Adrenal gland (tissue), 12 donors: ENCODE results near the gene FARP1. TPM values are rescaled to one million over a fixed set of nuclear protein-coding genes. Genes with fewer than 3 reads are reported as not detected.

Experiments
- DNase-seq, 7 donors: peaks; one replicate each; pipeline ENCODE4 v3.0.0-alpha.2; 2019 to 2020
- H3K27ac ChIP-seq, 5 donors: fragments of 200-600 bp; sonication (generic) in 4 of 5; 1 replicate in 3 of 5; 2 replicates in 2 of 5; pipeline versions ENCODE4 v1.5.1 to v1.8.0; 2016 to 2020; ENCODE audit warnings: mild to moderate bottlenecking in 1 of 5
- H3K27me3 ChIP-seq: fragments of 200-600 bp; 2 replicates; pipeline ENCODE4 v1.8.0; 2021
- H3K36me3 ChIP-seq, 2 donors: fragments of 200-600 bp; replicated peaks in 1 of 2; 1 replicate in 1 of 2; 2 replicates in 1 of 2; pipeline versions ENCODE4 v1.5.1 to v1.8.0; 2018 to 2022
- H3K4me1 ChIP-seq, 2 donors: fragments of 200-600 bp; replicated peaks in 1 of 2; 1 replicate in 1 of 2; 2 replicates in 1 of 2; pipeline versions ENCODE4 v1.5.1 to v1.8.0; 2018 to 2021
- H3K4me3 ChIP-seq, 4 donors: fragments of 200-600 bp; sonication (generic) in 3 of 4; one replicate each; pipeline ENCODE4 v1.5.1; 2016 to 2018
- H3K9me3 ChIP-seq, 3 donors: fragments of 200-600 bp; sonication (generic) in 1 of 3; replicated peaks in 1 of 3; 1 replicate in 2 of 3; 2 replicates in 1 of 3; pipeline versions ENCODE4 v1.5.1 to v1.8.0; 2016 to 2021
- CTCF ChIP-seq, 6 experiments: fragments of 450-650 bp in 4 of 6; fragments of 200-600 bp in 2 of 6; sonication (generic) in 1 of 6; IDR thresholded peaks; 1 replicate in 5 of 6; 2 replicates in 1 of 6; pipeline versions ENCODE4 v1.5.1 to v1.8.0; 2016 to 2021; ENCODE audit warnings: antibody characterized with exemption in 6 of 6, mild to moderate bottlenecking in 2 of 6, moderate library complexity in 1 of 6
- POLR2A ChIP-seq, 2 donors: fragments of 450-650 bp; IDR thresholded peaks; one replicate each; pipeline ENCODE4 v1.6.1; 2017; ENCODE audit warnings: antibody characterized with exemption in 2 of 2, mild to moderate bottlenecking in 2 of 2, moderate library complexity in 1 of 2
- WGBS, 4 donors: extraction: QIAGEN DNeasy Blood & Tissue Kit in 2 of 4; methylation state at CpG; one replicate each; pipeline versions ENCODE4 v1.1.5 to v1.1.7; 2013 to 2017; 5-methylcytosine and 5-hydroxymethylcytosine counted together
- intact Hi-C, 2 donors: fragments of 100-400 bp; cut with DNase I; formaldehyde crosslinking; loops; one replicate each; pipeline versions ENCODE4 v1.14.1 to v1.15.0; 2022 to 2023
- polyA plus RNA-seq, 3 donors: library from polyadenylated mRNA; stranded (reverse); fragments of 200-250 nt in 2 of 3; fragments of 350-450 nt in 1 of 3; fragmentation: Illumina TruSeq in 1 of 3; extraction: RNeasy Lipid Tissue Mini Kit (QIAGEN cat#74804) in 1 of 3; gene quantifications; one replicate each; pipeline ENCODE4 v1.2.3, GENCODE V29; 2013 to 2014
- total RNA-seq, 9 donors: library from RNA; depleted of rRNA in 4 of 9; stranded (reverse); fragments of >200 nt in 4 of 9; fragments of 120-200 nt in 1 of 9; fragmentation: NEBNext Ultra II Directional in 1 of 9; extraction: Animal tissue kit (Norgen Biotek cat#: 25700) in 1 of 9; gene quantifications; one replicate each; pipeline versions ENCODE4 v1.1.0 to v1.2.4, GENCODE V29; 2013 to 2023
- donor health status: healthy with polysubstance abuse.
- donor health status: Bipolar disorder and iron deficiency.
- donor health status: DM: yes; HTN: yes; CAD: no.
- donor health status: DM: no; HTN: no; CAD: no.
- donor health status: DM: no; HTN: no; CAD: no.
- donor health status: DM: yes; HTN: yes; CAD: no.

The FARP1 gene
- total and polyA plus RNA-seq, 12 donors, result 27.1 to 304 (median 71.6) TPM

- intact Hi-C loops, result no loop called here
- no peak for DNase-seq
- H3K4me1 ChIP-seq, result peaks cover 0 to 31% of the 10 kb centered on the region in 2 donors
- no peak for TF ChIP-seq CTCF (IDR thresholded peaks at IDR 0.05)
- TF ChIP-seq POLR2A (IDR thresholded peaks at IDR 0.05), result no peak
- no peaks in the 10 kb centered on the region for H3K9me3 ChIP-seq
- no peak overlapping the region for H3K27ac ChIP-seq
- 88 to 92% (median 92%) methylated on average over 6 of the region's 6 CpGs for WGBS, 4 donors
- H3K36me3 ChIP-seq, result no peaks in the 10 kb centered on the region
- H3K27me3 ChIP-seq, result no peaks in the 10 kb centered on the region
- no peak overlapping the region for H3K4me3 ChIP-seq
Measured at GRCh38 chr13:98278068-98278724, 135.3 kb downstream of the FARP1 start.

GRCh38 chr13:98279473-98280175 is 136.7 kb downstream of the FARP1 start:
- no peak for DNase-seq
- WGBS, 4 donors, result 80 to 84% (median 84%) methylated on average over 12 to 13 of the region's 13 CpGs
- intact Hi-C loops, result no loop called here
- Histone ChIP-seq H3K9me3 (no peaks in the 10 kb centered on the region), H3K4me1 (peaks cover 0 to 17% of the 10 kb centered on the region in 2 donors), H3K36me3 (no peaks in the 10 kb centered on the region), H3K4me3 (no peak overlapping the region), H3K27me3 (no peaks in the 10 kb centered on the region), H3K27ac (peak overlapping the region in 1 of 5 donors; percentile 7)
- TF ChIP-seq POLR2A (IDR thresholded peaks at IDR 0.05), result no peak
- no peak for TF ChIP-seq CTCF (IDR thresholded peaks at IDR 0.05)

GRCh38 chr13:98280176-98280510 is 137.2 kb downstream of the FARP1 start:
- no peaks in the 10 kb centered on the region for H3K9me3 ChIP-seq
- H3K4me3 ChIP-seq, result no peak overlapping the region
- TF ChIP-seq POLR2A (IDR thresholded peaks at IDR 0.05), result no peak
- TF ChIP-seq CTCF (IDR thresholded peaks at IDR 0.05), result no peak
- H3K27me3 ChIP-seq, result no peaks in the 10 kb centered on the region
- WGBS, 4 donors, result 61 to 78% (median 62%) methylated on average over 7 to 10 of the region's 10 CpGs
- H3K36me3 ChIP-seq, result no peaks in the 10 kb centered on the region
- DNase-seq, result no peak
- H3K4me1 ChIP-seq, result peaks cover 0 to 12% of the 10 kb centered on the region in 2 donors
- intact Hi-C loops, result no loop called here
- H3K27ac ChIP-seq, result peak overlapping the region in 1 of 5 donors; percentile 7

GRCh38 chr13:98284679-98285078 is 141.8 kb downstream of the FARP1 start:
- DNase-seq, result no peak
- Histone ChIP-seq H3K9me3 (no peaks in the 10 kb centered on the region), H3K4me1 (no peaks in the 10 kb centered on the region), H3K4me3 (no peak overlapping the region), H3K36me3 (no peaks in the 10 kb centered on the region), H3K27me3 (no peaks in the 10 kb centered on the region), H3K27ac (no peak overlapping the region)
- 69 to 75% (median 72%) methylated on average over 4 of the region's 4 CpGs for WGBS, 4 donors
- intact Hi-C loops, result no loop called here
- no peak for TF ChIP-seq POLR2A (IDR thresholded peaks at IDR 0.05)
- no peak for TF ChIP-seq CTCF (IDR thresholded peaks at IDR 0.05)
